GM19328 (cell line): ENCODE data around the gene IFT122.
"Not testable (repeated sequence)": the region's sequence is repeated elsewhere in the genome, so short reads cannot be mapped to it uniquely, and the experiment has no call there.

Source experiments
- ATAC-seq: cut with Tn5 transposase; IDR thresholded peaks from one replicate; pipeline ENCODE4 v1.9.1; 2021; ENCODE audit warnings: mild to moderate bottlenecking, moderate library complexity; ENCODE audit not compliant: unreplicated experiment

IFT122 gene

GRCh38 chr3:129534428-129535027, 94.5 kb downstream of the IFT122 start:
- ATAC-seq: no peak

GRCh38 chr3:129535075-129535474, 95.1 kb downstream of the IFT122 start:
- ATAC-seq: no peak

GRCh38 chr3:129536374-129536667, 96.3 kb downstream of the IFT122 start:
- no peak for ATAC-seq

- ATAC-seq: no peak
Measured at GRCh38 chr3:129536804-129537203, 96.8 kb downstream of the IFT122 start.

- no peak for ATAC-seq
Measured at GRCh38 chr3:129539206-129539605, 99.2 kb downstream of the IFT122 start.

GRCh38 chr3:129540776-129541516, 100.9 kb downstream of the IFT122 start:
- ATAC-seq: no peak

- ATAC-seq: no peak
Measured at GRCh38 chr3:129542747-129543146, 102.7 kb downstream of the IFT122 start.

- ATAC-seq: no peak
Measured at GRCh38 chr3:129543156-129543790, 103.2 kb downstream of the IFT122 start, which contains the start of gene H1-8. Gene H1-8 (plus strand): TSS chr3:129543175. CDS start chr3:129543219, 44 bp downstream.

- ATAC-seq: no peak
Measured at GRCh38 chr3:129543999-129544398, 104.0 kb downstream of the IFT122 start.

- not testable (repeated sequence) for ATAC-seq
Measured at GRCh38 chr3:129545951-129546350, 105.9 kb downstream of the IFT122 start.

GRCh38 chr3:129547241-129547640, 107.2 kb downstream of the IFT122 start:
- ATAC-seq: no peak

GRCh38 chr3:129548104-129548965, 108.3 kb downstream of the IFT122 start:
- no peak for ATAC-seq

GRCh38 chr3:129549006-129549800, 109.2 kb downstream of the IFT122 start:
- no peak for ATAC-seq

- no peak for ATAC-seq
Measured at GRCh38 chr3:129549805-129550204, 109.8 kb downstream of the IFT122 start.

- ATAC-seq: no peak
Measured at GRCh38 chr3:129552287-129553050, 112.4 kb downstream of the IFT122 start.

GRCh38 chr3:129553171-129553570, 113.1 kb downstream of the IFT122 start:
- no peak for ATAC-seq

- no peak for ATAC-seq
Measured at GRCh38 chr3:129553719-129554118, 113.7 kb downstream of the IFT122 start.

- ATAC-seq: no peak
Measured at GRCh38 chr3:129554356-129555152, 114.5 kb downstream of the IFT122 start.

- no peak for ATAC-seq
Measured at GRCh38 chr3:129555153-129555550, 115.1 kb downstream of the IFT122 start.
